HEK293T (cell line): Measurements from ENCODE around the gene RPS19BP1.

ENCODE experiments used
- BHLHE40 ChIP-seq: fragments of 450-650 bp; IDR thresholded peaks from 2 replicates; pipeline ENCODE4 v1.6.1; 2016; ENCODE audit warnings: mild to moderate bottlenecking, moderate library complexity, borderline replicate concordance
- CTBP1 ChIP-seq: fragments of 450-650 bp; IDR thresholded peaks from 2 replicates; pipeline ENCODE4 v1.6.1; 2016; ENCODE audit warnings: borderline replicate concordance
- ELF4 ChIP-seq: fragments of 450-650 bp; IDR thresholded peaks from 2 replicates; pipeline ENCODE4 v1.6.1; 2017; ENCODE audit warnings: antibody characterized with exemption
- FOXA1 ChIP-seq: fragments of 450-650 bp; IDR thresholded peaks from 2 replicates; pipeline ENCODE4 v1.6.1; 2016; ENCODE audit warnings: mild to moderate bottlenecking
- FOXK2 ChIP-seq: fragments of 450-650 bp; IDR thresholded peaks from 2 replicates; pipeline ENCODE4 v1.6.1; 2016; ENCODE audit warnings: mild to moderate bottlenecking
- FOXM1 ChIP-seq: fragments of 450-650 bp; IDR thresholded peaks from 2 replicates; pipeline ENCODE4 v1.6.1; 2017; ENCODE audit warnings: mild to moderate bottlenecking, borderline replicate concordance
- HDGF ChIP-seq: fragments of 450-650 bp; IDR thresholded peaks from 2 replicates; pipeline ENCODE4 v1.6.1; 2017; ENCODE audit warnings: antibody characterized with exemption, borderline replicate concordance
- LEF1 ChIP-seq: fragments of 450-650 bp; IDR thresholded peaks from 2 replicates; pipeline ENCODE4 v1.6.1; 2017; ENCODE audit warnings: mild to moderate bottlenecking, borderline replicate concordance
- SUZ12 ChIP-seq: fragments of 450-650 bp; IDR thresholded peaks from 2 replicates; pipeline ENCODE4 v1.6.1; 2016; ENCODE audit warnings: mild to moderate bottlenecking
- TARDBP ChIP-seq: fragments of 450-650 bp; IDR thresholded peaks from 2 replicates; pipeline ENCODE4 v1.6.1; 2016
- TF ChIP-seq, protein P1 (sequence below): fragments of 450-650 bp; IDR thresholded peaks from 2 replicates; pipeline ENCODE4 v1.6.1; 2016

- TF ChIP-seq BHLHE40 (no peak), ELF4 (no peak), TARDBP (no peak), FOXM1 (no peak), CTBP1 (no peak), HDGF (no peak), SUZ12 (no peak), FOXK2 (no peak), LEF1 (no peak), FOXA1 (no peak)
- TF ChIP-seq, protein P1, sequence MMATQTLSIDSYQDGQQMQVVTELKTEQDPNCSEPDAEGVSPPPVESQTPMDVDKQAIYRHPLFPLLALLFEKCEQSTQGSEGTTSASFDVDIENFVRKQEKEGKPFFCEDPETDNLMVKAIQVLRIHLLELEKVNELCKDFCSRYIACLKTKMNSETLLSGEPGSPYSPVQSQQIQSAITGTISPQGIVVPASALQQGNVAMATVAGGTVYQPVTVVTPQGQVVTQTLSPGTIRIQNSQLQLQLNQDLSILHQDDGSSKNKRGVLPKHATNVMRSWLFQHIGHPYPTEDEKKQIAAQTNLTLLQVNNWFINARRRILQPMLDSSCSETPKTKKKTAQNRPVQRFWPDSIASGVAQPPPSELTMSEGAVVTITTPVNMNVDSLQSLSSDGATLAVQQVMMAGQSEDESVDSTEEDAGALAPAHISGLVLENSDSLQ = no peak
These were observed 47.5 kb upstream of the RPS19BP1 start for GRCh38 chr22:39580006-39580441.
